BJ (cell line): ENCODE results near the gene PAM. TPM values are rescaled to one million over a fixed set of nuclear protein-coding genes. Genes with fewer than 3 reads are reported as not detected.
A peak's percentile ranks its signal among the peaks of the same experiment; 100 is the strongest.

Experiments used
- CTCF ChIA-PET: fragments of 350-600 bp; formaldehyde crosslinking; extraction: SDS; loops from one replicate; lab custom pipeline; 2021; ENCODE audit warnings: antibody characterized with exemption, inconsistent platforms; lab: Yijun Ruan, JAX
- POLR2A ChIA-PET: fragments of 300-600 bp; sonication (Branson Sonifier 250); formaldehyde crosslinking; extraction: SDS; loops from one replicate; lab custom pipeline; 2021; ENCODE audit warnings: antibody characterized with exemption; lab: Charles Lee
- DNase-seq: peaks from one replicate; pipeline ENCODE4 v3.0.0-alpha.2; 2011; ENCODE audit warnings: low read depth
- H3K27me3 ChIP-seq: 2 replicates; pipeline ENCODE4 v1.6.0; 2011; ENCODE audit warnings: low read length; ENCODE audit not compliant: control insufficient read depth, insufficient read depth
- H3K36me3 ChIP-seq: 2 replicates; pipeline ENCODE4 v1.5.1; 2011; ENCODE audit warnings: low read length; ENCODE audit not compliant: control insufficient read depth, insufficient read depth
- H3K4me3 ChIP-seq: 2 replicates; pipeline ENCODE4 v1.5.1; 2011; ENCODE audit warnings: low read depth, mild to moderate bottlenecking, control low read depth, low read length
- polyA plus RNA-seq: library from polyadenylated mRNA; depleted of rRNA; stranded (reverse); fragments of >200 nt; gene quantifications from 2 replicates; pipeline ENCODE4 v1.2.3, GENCODE V29; 2011
- TF ChIP-seq, protein P1 (sequence below): IDR thresholded peaks from 2 replicates; pipeline ENCODE4 v1.5.1; 2011; ENCODE audit warnings: low read depth, mild to moderate bottlenecking, control low read depth, inconsistent platforms, low read length, moderate library complexity; ENCODE audit not compliant: insufficient read depth

Gene PAM
- polyA plus RNA-seq, 1 experiment = 256 TPM

DNA sequence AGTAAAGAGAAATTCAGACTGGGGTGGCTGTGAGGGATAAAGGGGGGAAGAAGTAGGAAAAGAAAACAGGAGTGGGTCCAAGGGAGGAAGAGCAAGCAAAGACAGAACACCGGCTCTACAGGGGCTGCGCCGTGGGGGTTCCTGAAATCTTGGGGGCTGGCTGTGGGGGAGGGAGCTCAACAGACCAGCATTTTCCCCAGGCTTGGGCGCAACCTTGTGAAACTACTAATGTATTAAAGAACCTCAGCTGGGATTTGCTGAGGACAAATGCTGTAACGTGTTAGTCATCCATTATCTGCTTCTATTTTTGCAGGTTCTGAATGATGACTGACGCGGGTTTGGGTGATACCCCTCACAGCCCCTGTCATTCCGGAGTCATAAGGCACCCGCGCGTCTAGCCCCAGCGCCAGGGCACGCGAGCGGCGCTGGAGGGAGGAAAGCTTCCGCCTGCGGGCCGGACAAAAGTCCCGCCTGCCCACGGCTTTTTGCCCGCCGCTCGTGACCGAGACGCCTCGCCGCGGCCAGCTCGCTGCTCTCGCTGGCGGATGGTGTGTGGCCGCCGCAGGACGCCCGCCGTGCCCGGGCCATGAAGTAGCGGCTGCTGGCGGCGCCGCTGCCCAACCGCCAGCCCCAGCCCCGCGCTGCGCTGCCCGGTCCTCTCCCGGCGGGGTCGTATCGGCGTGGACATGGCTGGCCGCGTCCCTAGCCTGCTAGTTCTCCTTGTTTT lies 110.6 kb downstream of the PAM start:
- POLR2A ChIA-PET = interaction anchor here (0.5 to 1.7 kb wide), 2 partner anchors 9 to 633 kb away, joined by 5 to 6 read pairs; no protein-coding TSS in a partner anchor
- TF ChIP-seq, protein P1, sequence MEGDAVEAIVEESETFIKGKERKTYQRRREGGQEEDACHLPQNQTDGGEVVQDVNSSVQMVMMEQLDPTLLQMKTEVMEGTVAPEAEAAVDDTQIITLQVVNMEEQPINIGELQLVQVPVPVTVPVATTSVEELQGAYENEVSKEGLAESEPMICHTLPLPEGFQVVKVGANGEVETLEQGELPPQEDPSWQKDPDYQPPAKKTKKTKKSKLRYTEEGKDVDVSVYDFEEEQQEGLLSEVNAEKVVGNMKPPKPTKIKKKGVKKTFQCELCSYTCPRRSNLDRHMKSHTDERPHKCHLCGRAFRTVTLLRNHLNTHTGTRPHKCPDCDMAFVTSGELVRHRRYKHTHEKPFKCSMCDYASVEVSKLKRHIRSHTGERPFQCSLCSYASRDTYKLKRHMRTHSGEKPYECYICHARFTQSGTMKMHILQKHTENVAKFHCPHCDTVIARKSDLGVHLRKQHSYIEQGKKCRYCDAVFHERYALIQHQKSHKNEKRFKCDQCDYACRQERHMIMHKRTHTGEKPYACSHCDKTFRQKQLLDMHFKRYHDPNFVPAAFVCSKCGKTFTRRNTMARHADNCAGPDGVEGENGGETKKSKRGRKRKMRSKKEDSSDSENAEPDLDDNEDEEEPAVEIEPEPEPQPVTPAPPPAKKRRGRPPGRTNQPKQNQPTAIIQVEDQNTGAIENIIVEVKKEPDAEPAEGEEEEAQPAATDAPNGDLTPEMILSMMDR = no peak
- Histone ChIP-seq H3K27me3 (no peaks in the 10 kb centered on the region), H3K36me3 (no peaks in the 10 kb centered on the region; the same call in 1 of the 2 replicates), H3K4me3 (peak overlapping the region; percentile 55)
- CTCF ChIA-PET = interaction anchor here (0.7 to 3.6 kb wide), 7 partner anchors 8 to 184 kb away, joined by 3 to 12 read pairs (median 3); no protein-coding TSS in a partner anchor
- DNase-seq = peak; percentile 62

- POLR2A ChIA-PET = interaction anchor here (0.5 to 1.7 kb wide), 2 partner anchors 9 to 632 kb away, joined by 5 to 6 read pairs; no protein-coding TSS in a partner anchor
Measured at GRCh38 chr5:102866237-102866600, 111.1 kb downstream of the PAM start.

DNA sequence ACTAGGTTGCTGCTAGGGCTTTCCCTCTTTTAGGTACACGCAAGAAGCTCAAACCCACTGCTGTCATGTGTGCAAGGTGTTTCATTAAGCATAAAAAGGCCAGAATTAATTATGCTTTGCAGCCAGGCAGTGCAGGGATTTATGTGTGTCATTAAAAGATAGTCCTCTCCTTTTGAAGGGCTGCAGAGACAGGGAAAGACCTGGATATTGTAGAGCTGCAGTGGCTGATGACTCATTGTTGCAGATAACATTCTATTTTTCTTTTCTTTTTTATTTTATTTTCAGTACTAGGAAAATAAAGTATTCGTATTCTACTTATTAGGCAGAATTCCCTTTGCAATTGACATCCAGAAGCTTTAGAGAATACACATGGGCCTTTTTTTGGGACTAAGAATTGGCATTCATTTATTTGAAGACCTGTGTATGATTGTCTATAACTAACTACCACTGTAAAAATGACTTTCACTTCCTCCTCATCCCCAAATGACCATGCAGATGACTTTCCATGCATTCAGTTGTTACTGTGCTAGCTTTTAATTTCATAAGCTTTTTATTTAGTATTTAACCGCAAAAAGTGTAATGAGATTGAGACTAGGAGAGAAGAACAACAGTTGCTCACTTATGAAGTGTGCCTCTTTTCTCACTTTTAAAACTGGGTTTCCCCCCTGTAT lies 113.0 kb downstream of the PAM start:
- H3K36me3 ChIP-seq = no peaks in the 10 kb centered on the region; the same call in 1 of the 2 replicates
- no peaks in the 10 kb centered on the region for H3K27me3 ChIP-seq
- H3K4me3 ChIP-seq = no peak overlapping the region; the same call in 1 of the 2 replicates
- ChIA-PET CTCF (interaction anchor here (0.8 to 1.6 kb wide), 6 partner anchors 9 to 103 kb away, joined by 3 to 5 read pairs (median 4); no protein-coding TSS in a partner anchor), POLR2A (interaction anchor here (1.3 kb wide), 1 partner anchor 11 kb away, joined by 6 read pairs; no protein-coding TSS in a partner anchor)
- TF ChIP-seq, protein P1 = no peak
- no peak for DNase-seq

More at GRCh38 chr5:102866237-102866600, 111.1 kb downstream of the PAM start:
- H3K4me3 ChIP-seq = peak overlapping the region; percentile 55
- TF ChIP-seq, protein P1 = no peak; the same call in 1 of the 2 replicates
- H3K36me3 ChIP-seq = no peaks in the 10 kb centered on the region; the same call in 1 of the 2 replicates
- no peaks in the 10 kb centered on the region for H3K27me3 ChIP-seq
- CTCF ChIA-PET = interaction anchor here (0.7 to 3.6 kb wide), 4 partner anchors 9 to 185 kb away, joined by 3 to 12 read pairs (median 4); no protein-coding TSS in a partner anchor
- no peak for DNase-seq

GRCh38 chr5:102869230-102869629 lies 114.1 kb downstream of the PAM start:
- H3K4me3 ChIP-seq = no peak overlapping the region
- no peak for DNase-seq
- POLR2A ChIA-PET = no interaction called here
- H3K36me3 ChIP-seq = peaks cover 2% of the 10 kb centered on the region; the same call in 1 of the 2 replicates
- H3K27me3 ChIP-seq = no peaks in the 10 kb centered on the region
- CTCF ChIA-PET = interaction anchor here (1.2 to 1.6 kb wide), 3 partner anchors 8 to 102 kb away, joined by 3 to 5 read pairs (median 4); no protein-coding TSS in a partner anchor
- TF ChIP-seq, protein P1 = no peak
